ENCODE results near the gene DUSP2. TPM values are rescaled to one million over a fixed set of nuclear protein-coding genes. Genes with fewer than 3 reads are reported as not detected.
A peak's percentile ranks its signal among the peaks of the same experiment; 100 is the strongest.

The DUSP2 gene
- total and polyA plus RNA-seq, 2 donors (not counting 1 experiment from before 2014, with no cell fraction given), result 0.17 to 0.33 TPM

GRCh38 chr2:96158554-96158940 lies 13.3 kb upstream of the DUSP2 start:
- H3K79me2 ChIP-seq (ENCODE audit: control insufficient read depth, insufficient read depth, low read length), result no peaks in the 10 kb centered on the region
- no peaks in the 10 kb centered on the region for H3K9me3 ChIP-seq (ENCODE audit: control insufficient read depth, insufficient read depth, low read depth, low read length)
- no peaks in the 10 kb centered on the region for H3K36me3 ChIP-seq (ENCODE audit: control insufficient read depth, insufficient read depth, low read length)

GRCh38 chr2:96157649-96158553 lies 12.7 kb upstream of the DUSP2 start:
- Histone ChIP-seq H3K4me2 (ENCODE audit: extremely low read depth, insufficient read depth, low read length) (no peak overlapping the region), H4K20me1 (ENCODE audit: control insufficient read depth, extremely low read depth, insufficient read depth, low read length) (no peaks in the 10 kb centered on the region), H3K9me3 (ENCODE audit: control insufficient read depth, insufficient read depth, low read depth, low read length) (no peaks in the 10 kb centered on the region), H2AFZ (ENCODE audit: low read length) (no peak overlapping the region), H3K79me2 (ENCODE audit: control insufficient read depth, insufficient read depth, low read length) (no peaks in the 10 kb centered on the region), H3K36me3 (ENCODE audit: control insufficient read depth, insufficient read depth, low read length) (no peaks in the 10 kb centered on the region), H3K27me3 (ENCODE audit: control insufficient read depth, insufficient read depth, low read length) (peaks cover 7% of the 10 kb centered on the region), H3K4me1 (ENCODE audit: control insufficient read depth, extremely low read depth, insufficient read depth, low read length) (no peaks in the 10 kb centered on the region), H3K27ac (ENCODE audit: insufficient read depth, low read length) (no peak overlapping the region), H3K4me3 (replicated peaks in 1 of 4; ENCODE audit: control extremely low read depth in 1 of 4, insufficient read depth in 1 of 4, low read depth in 3 of 4, low read length in 4 of 4) (no peak overlapping the region), H3K9ac (ENCODE audit: insufficient read depth, low read length) (no peak overlapping the region)
- no peak for TF ChIP-seq EZH2 (IDR thresholded peaks at IDR 0.05; ENCODE audit: low read length, missing control alignments)
- TF ChIP-seq, protein P1, sequence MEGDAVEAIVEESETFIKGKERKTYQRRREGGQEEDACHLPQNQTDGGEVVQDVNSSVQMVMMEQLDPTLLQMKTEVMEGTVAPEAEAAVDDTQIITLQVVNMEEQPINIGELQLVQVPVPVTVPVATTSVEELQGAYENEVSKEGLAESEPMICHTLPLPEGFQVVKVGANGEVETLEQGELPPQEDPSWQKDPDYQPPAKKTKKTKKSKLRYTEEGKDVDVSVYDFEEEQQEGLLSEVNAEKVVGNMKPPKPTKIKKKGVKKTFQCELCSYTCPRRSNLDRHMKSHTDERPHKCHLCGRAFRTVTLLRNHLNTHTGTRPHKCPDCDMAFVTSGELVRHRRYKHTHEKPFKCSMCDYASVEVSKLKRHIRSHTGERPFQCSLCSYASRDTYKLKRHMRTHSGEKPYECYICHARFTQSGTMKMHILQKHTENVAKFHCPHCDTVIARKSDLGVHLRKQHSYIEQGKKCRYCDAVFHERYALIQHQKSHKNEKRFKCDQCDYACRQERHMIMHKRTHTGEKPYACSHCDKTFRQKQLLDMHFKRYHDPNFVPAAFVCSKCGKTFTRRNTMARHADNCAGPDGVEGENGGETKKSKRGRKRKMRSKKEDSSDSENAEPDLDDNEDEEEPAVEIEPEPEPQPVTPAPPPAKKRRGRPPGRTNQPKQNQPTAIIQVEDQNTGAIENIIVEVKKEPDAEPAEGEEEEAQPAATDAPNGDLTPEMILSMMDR (conservative IDR thresholded peaks at IDR 0.05 in 1 of 2, IDR thresholded peaks at IDR 0.05 in 1 of 2; ENCODE audit: low read depth in 1 of 2, low read length in 2 of 2), result no peak
- DNase-seq (ENCODE audit: low read depth in 2 of 2), result peak in 1 of 2 donors; percentile 17

More at GRCh38 chr2:96158554-96158940, 13.3 kb upstream of the DUSP2 start:
- no peaks in the 10 kb centered on the region for H3K4me1 ChIP-seq (ENCODE audit: control insufficient read depth, extremely low read depth, insufficient read depth, low read length)
- no peak overlapping the region for H3K4me2 ChIP-seq (ENCODE audit: extremely low read depth, insufficient read depth, low read length)
- DNase-seq (ENCODE audit: low read depth in 2 of 2), result no peak
- TF ChIP-seq, protein P1 (conservative IDR thresholded peaks at IDR 0.05 in 1 of 2, IDR thresholded peaks at IDR 0.05 in 1 of 2; ENCODE audit: low read depth in 1 of 2, low read length in 2 of 2), result no peak
- no peak for TF ChIP-seq EZH2 (IDR thresholded peaks at IDR 0.05; ENCODE audit: low read length, missing control alignments)
- no peak overlapping the region for H3K9ac ChIP-seq (ENCODE audit: insufficient read depth, low read length)
- peaks cover 7% of the 10 kb centered on the region for H3K27me3 ChIP-seq (ENCODE audit: control insufficient read depth, insufficient read depth, low read length)
- no peak overlapping the region for H3K27ac ChIP-seq (ENCODE audit: insufficient read depth, low read length)
- no peak overlapping the region for H3K4me3 ChIP-seq (replicated peaks in 1 of 4; ENCODE audit: control extremely low read depth in 1 of 4, insufficient read depth in 1 of 4, low read depth in 3 of 4, low read length in 4 of 4)
- H4K20me1 ChIP-seq (ENCODE audit: control insufficient read depth, extremely low read depth, insufficient read depth, low read length), result no peaks in the 10 kb centered on the region
- H2AFZ ChIP-seq (ENCODE audit: low read length), result no peak overlapping the region

- Histone ChIP-seq H3K36me3 (ENCODE audit: control insufficient read depth, insufficient read depth, low read length) (no peaks in the 10 kb centered on the region), H3K4me2 (ENCODE audit: extremely low read depth, insufficient read depth, low read length) (no peak overlapping the region), H3K9me3 (ENCODE audit: control insufficient read depth, insufficient read depth, low read depth, low read length) (no peaks in the 10 kb centered on the region), H3K27me3 (ENCODE audit: control insufficient read depth, insufficient read depth, low read length) (peaks cover 7% of the 10 kb centered on the region), H3K4me3 (replicated peaks in 1 of 4; ENCODE audit: control extremely low read depth in 1 of 4, insufficient read depth in 1 of 4, low read depth in 3 of 4, low read length in 4 of 4) (no peak overlapping the region), H3K27ac (ENCODE audit: insufficient read depth, low read length) (no peak overlapping the region), H2AFZ (ENCODE audit: low read length) (no peak overlapping the region), H3K9ac (ENCODE audit: insufficient read depth, low read length) (no peak overlapping the region), H4K20me1 (ENCODE audit: control insufficient read depth, extremely low read depth, insufficient read depth, low read length) (no peaks in the 10 kb centered on the region), H3K4me1 (ENCODE audit: control insufficient read depth, extremely low read depth, insufficient read depth, low read length) (no peaks in the 10 kb centered on the region), H3K79me2 (ENCODE audit: control insufficient read depth, insufficient read depth, low read length) (no peaks in the 10 kb centered on the region)
- no peak for DNase-seq (ENCODE audit: low read depth in 2 of 2)
- TF ChIP-seq EZH2 (IDR thresholded peaks at IDR 0.05; ENCODE audit: low read length, missing control alignments), result no peak
- TF ChIP-seq, protein P1 (conservative IDR thresholded peaks at IDR 0.05 in 1 of 2, IDR thresholded peaks at IDR 0.05 in 1 of 2; ENCODE audit: low read depth in 1 of 2, low read length in 2 of 2), result no peak
These were observed 11.8 kb upstream of the DUSP2 start for GRCh38 chr2:96156926-96157648.

Measured in fibroblast of lung (primary cell).